Mucosa of descending colon (tissue), 3 donors: Measurements from ENCODE around the gene MAP3K15. TPM values are rescaled to one million over a fixed set of nuclear protein-coding genes. Genes with fewer than 3 reads are reported as not detected.

Experiments
- ATAC-seq: fragments of 200-7000 bp; cut with Tn5 transposase; one replicate; pipeline ENCODE4 v1.9.1; 2020; ENCODE audit warnings: mild to moderate bottlenecking, moderate library complexity
- DNase-seq, 3 donors: peaks; one replicate each; pipeline ENCODE4 v3.0.0-alpha.2; 2020
- H3K36me3 ChIP-seq: fragments of 200-600 bp; one replicate; pipeline ENCODE4 v1.8.0; 2021; ENCODE audit warnings: low read depth, mild to moderate bottlenecking
- H3K4me1 ChIP-seq: fragments of 200-600 bp; one replicate; pipeline ENCODE4 v1.8.0; 2021; ENCODE audit warnings: low read depth, mild to moderate bottlenecking
- H3K4me3 ChIP-seq: fragments of 200-600 bp; one replicate; pipeline ENCODE4 v1.8.0; 2021; ENCODE audit warnings: mild to moderate bottlenecking
- H3K9me3 ChIP-seq: fragments of 200-600 bp; one replicate; pipeline ENCODE4 v1.8.0; 2021; ENCODE audit warnings: mild to moderate bottlenecking
- CTCF ChIP-seq: fragments of 200-600 bp; IDR thresholded peaks from one replicate; pipeline ENCODE4 v1.8.0; 2022; ENCODE audit warnings: antibody characterized with exemption, mild to moderate bottlenecking
- intact Hi-C, 2 donors: fragments of 100-400 bp; cut with DNase I in 1 of 2; cut with micrococcal nuclease in 1 of 2; formaldehyde crosslinking; loops; one replicate each; pipeline versions ENCODE4 v1.11.0 to v1.11.1; 2022; cut with DNase I, micrococcal nuclease
- total RNA-seq, 3 donors: library from RNA; stranded (reverse); fragmentation: NEBNext Ultra II Directional in 2 of 3; extraction: Animal tissue kit (Norgen Biotek cat#: 25700) in 2 of 3; gene quantifications; one replicate each; pipeline versions ENCODE4 v1.2.1 to v1.2.4, GENCODE V29; 2021 to 2023
- donor health status: DM: no; HTN: no; CAD: no; lungs with moderate emphysema.
- donor health status: DM: no; HTN: no; CAD: no.
- donor health status: DM: no; HTN: yes; CAD: no.

Gene MAP3K15
- total RNA-seq, 3 donors from 2014 or later, result 0.16 to 0.23 TPM; not detected in 1

- no peak for TF ChIP-seq CTCF
- intact Hi-C loops, result no loop called here
- Histone ChIP-seq H3K4me3 (no peak overlapping the region), H3K9me3 (no peaks in the 10 kb centered on the region), H3K36me3 (no peaks in the 10 kb centered on the region), H3K4me1 (no peaks in the 10 kb centered on the region)
- no peak for ATAC-seq
- no peak for DNase-seq
These were observed 37.5 kb upstream of the MAP3K15 start for GRCh38 chrX:19552793-19553192.

- intact Hi-C loops, result loop anchor here in 1 of 2 donors (10.0 kb wide), 1 partner anchor 355 kb away; no protein-coding TSS in a partner anchor
These were observed 34.5 kb upstream of the MAP3K15 start for GRCh38 chrX:19549838-19550237.

GRCh38 chrX:19548934-19549333 is 33.6 kb upstream of the MAP3K15 start:
- intact Hi-C loops, result loop anchor here in 1 of 2 donors (10.0 kb wide), 1 partner anchor 356 kb away; no protein-coding TSS in a partner anchor
- no peak for TF ChIP-seq CTCF
- Histone ChIP-seq H3K9me3 (no peaks in the 10 kb centered on the region), H3K4me3 (no peak overlapping the region), H3K4me1 (no peaks in the 10 kb centered on the region), H3K36me3 (no peaks in the 10 kb centered on the region)
- ATAC-seq, result no peak
- no peak for DNase-seq

More at GRCh38 chrX:19549838-19550237, 34.5 kb upstream of the MAP3K15 start:
- no peaks in the 10 kb centered on the region for H3K9me3 ChIP-seq
- DNase-seq, result no peak
- no peaks in the 10 kb centered on the region for H3K36me3 ChIP-seq
- TF ChIP-seq CTCF, result no peak
- no peak overlapping the region for H3K4me3 ChIP-seq
- H3K4me1 ChIP-seq, result no peaks in the 10 kb centered on the region
- ATAC-seq, result no peak

GRCh38 chrX:19548279-19548678 is 33.0 kb upstream of the MAP3K15 start:
- H3K4me1 ChIP-seq, result no peaks in the 10 kb centered on the region
- no peaks in the 10 kb centered on the region for H3K9me3 ChIP-seq
- H3K4me3 ChIP-seq, result no peak overlapping the region
- DNase-seq (no peak), ATAC-seq (no peak)
- intact Hi-C loops, result loop anchor here in 1 of 2 donors (10.0 kb wide), 1 partner anchor 357 kb away; no protein-coding TSS in a partner anchor
- TF ChIP-seq CTCF, result no peak
- H3K36me3 ChIP-seq, result no peaks in the 10 kb centered on the region

- no peak for ATAC-seq
- intact Hi-C loops, result loop anchor here in 1 of 2 donors (10.0 kb wide), 1 partner anchor 359 kb away; no protein-coding TSS in a partner anchor
- DNase-seq, result no peak
- H3K4me3 ChIP-seq, result no peak overlapping the region
- H3K4me1 ChIP-seq, result no peaks in the 10 kb centered on the region
- no peaks in the 10 kb centered on the region for H3K36me3 ChIP-seq
- no peak for TF ChIP-seq CTCF
- no peaks in the 10 kb centered on the region for H3K9me3 ChIP-seq
These were observed 30.3 kb upstream of the MAP3K15 start for GRCh38 chrX:19545651-19546050.
